Measurements from ENCODE around the gene PHF24.

The PHF24 gene

DNA sequence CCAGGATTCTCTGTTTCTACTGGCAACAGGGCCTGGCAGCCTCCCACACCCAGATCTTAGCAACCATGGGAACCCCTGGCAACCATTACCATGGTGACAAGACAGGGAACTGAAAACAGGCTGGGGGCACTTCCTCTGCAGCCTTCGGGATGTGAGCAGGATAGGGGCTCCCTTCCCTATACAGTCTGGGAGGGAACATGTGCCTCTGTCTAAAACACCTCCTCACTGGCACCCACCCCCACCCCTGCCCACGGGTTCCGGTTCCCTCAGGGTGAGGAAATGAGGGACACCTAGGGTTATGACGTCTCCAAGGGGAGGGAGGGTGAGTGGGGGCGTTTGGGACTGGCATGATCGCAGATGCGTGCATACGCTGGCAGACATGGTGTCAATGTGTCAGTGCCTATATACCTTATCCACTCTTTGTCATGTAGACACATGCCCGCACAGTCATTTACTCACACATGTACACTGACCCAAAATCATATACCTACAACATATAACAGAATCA lies 28.5 kb downstream of the PHF24 start:
- TF ChIP-seq, protein P1, sequence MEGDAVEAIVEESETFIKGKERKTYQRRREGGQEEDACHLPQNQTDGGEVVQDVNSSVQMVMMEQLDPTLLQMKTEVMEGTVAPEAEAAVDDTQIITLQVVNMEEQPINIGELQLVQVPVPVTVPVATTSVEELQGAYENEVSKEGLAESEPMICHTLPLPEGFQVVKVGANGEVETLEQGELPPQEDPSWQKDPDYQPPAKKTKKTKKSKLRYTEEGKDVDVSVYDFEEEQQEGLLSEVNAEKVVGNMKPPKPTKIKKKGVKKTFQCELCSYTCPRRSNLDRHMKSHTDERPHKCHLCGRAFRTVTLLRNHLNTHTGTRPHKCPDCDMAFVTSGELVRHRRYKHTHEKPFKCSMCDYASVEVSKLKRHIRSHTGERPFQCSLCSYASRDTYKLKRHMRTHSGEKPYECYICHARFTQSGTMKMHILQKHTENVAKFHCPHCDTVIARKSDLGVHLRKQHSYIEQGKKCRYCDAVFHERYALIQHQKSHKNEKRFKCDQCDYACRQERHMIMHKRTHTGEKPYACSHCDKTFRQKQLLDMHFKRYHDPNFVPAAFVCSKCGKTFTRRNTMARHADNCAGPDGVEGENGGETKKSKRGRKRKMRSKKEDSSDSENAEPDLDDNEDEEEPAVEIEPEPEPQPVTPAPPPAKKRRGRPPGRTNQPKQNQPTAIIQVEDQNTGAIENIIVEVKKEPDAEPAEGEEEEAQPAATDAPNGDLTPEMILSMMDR (IDR thresholded peaks at IDR 0.05; ENCODE audit: low read depth, low read length), result no peak
- H3K27ac ChIP-seq, result no peak overlapping the region
- DNase-seq, result no peak

DNA sequence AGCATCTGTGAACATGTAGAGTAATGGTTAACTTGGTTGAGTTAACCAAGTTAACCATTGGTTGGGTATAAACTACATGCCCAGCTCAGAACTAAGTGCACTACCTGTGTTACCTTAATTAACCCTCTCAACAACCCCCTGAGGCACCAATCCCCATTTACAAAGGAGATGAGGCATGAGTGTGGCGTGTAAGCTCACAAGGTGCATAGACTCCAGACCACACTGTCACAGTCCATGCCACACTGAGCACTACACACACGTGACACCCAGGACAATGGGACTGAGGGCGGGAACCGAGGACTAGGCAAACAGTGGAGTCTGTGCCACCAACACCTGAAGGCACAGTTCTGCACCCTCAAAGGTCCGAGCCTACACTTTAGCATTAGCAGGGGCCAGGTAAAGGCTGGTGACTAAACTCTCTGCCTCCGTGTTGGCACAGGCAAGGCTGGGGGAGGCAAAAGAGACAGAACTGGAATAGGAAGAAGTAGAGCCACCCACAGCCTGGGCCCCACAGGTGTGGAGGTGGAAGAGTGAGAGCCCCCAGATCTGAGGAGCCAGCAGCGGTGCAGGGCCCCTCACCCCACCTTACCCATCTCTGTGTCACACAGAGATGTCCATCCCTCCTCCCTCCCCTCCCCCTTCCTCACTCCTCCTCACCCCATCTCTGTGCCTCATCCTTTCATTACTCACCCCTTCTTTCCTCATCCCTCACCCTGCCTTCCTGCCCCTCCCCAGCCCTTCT lies 29.2 kb downstream of the PHF24 start:
- Histone ChIP-seq H3K36me3 (peaks cover 3% of the 10 kb centered on the region; the same call in 1 of the 2 replicates), H3K4me3 (ENCODE audit: low read depth, low read length) (no peak overlapping the region), H3K27me3 (ENCODE audit: insufficient read depth, low read depth, severe bottlenecking) (no peaks in the 10 kb centered on the region), H3K9me3 (ENCODE audit: severe bottlenecking) (no peaks in the 10 kb centered on the region), H3K27ac (no peak overlapping the region)
- TF ChIP-seq, protein P1 (IDR thresholded peaks at IDR 0.05; ENCODE audit: low read depth, low read length), result no peak
- DNase-seq, result no peak

More for the DNA sequence above, 28.5 kb downstream of the PHF24 start:
- no peaks in the 10 kb centered on the region for H3K9me3 ChIP-seq (ENCODE audit: severe bottlenecking)
- no peaks in the 10 kb centered on the region for H3K27me3 ChIP-seq (ENCODE audit: insufficient read depth, low read depth, severe bottlenecking)
- H3K36me3 ChIP-seq, result peaks cover 3% of the 10 kb centered on the region; the same call in 1 of the 2 replicates
- no peak overlapping the region for H3K4me3 ChIP-seq (ENCODE audit: low read depth, low read length)

DNA sequence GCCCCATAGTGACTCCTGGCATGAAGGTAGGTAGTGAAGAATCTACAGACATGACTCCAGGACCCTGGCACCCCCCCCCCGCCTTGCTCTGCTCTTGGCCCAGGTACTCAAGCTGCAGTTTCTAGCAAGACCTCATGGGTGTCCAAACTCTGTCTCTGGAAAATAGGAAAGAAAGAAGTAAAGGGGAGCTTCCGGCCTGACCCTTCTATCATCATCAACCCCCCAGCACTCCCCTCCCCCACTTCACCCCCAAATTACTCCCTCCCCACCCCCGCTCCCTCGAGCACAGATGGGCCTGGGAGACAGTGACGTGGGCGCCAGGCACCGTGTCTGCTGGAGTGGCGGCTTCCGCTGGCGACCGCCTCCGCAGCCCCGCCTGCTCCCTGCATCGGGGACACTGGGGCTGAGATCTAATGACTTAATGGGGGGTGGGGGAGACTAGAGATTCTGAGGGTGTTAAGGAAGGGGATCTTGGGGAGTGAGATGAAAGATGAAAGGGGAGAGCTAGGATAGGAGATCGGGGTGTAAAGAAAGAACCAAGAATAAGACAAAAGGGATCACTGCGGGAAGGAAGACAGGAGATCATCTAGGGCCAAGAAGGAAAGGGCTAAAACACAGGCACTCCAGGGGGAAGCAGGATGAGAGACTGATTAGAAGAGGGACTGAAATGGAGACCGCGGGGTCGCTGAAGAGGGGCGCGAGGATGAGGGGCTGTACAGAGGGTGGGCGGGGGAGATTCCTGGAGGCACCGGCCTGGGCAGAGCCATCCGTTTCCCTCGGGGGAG lies 30.3 kb downstream of the PHF24 start:
- H3K4me3 ChIP-seq (ENCODE audit: low read depth, low read length), result peak overlapping the region; percentile 59
- H3K36me3 ChIP-seq, result peaks cover 9% of the 10 kb centered on the region; the same call in 1 of the 2 replicates
- peak overlapping the region; percentile 77 for H3K27ac ChIP-seq
- no peaks in the 10 kb centered on the region for H3K9me3 ChIP-seq (ENCODE audit: severe bottlenecking)
- H3K27me3 ChIP-seq (ENCODE audit: insufficient read depth, low read depth, severe bottlenecking), result no peaks in the 10 kb centered on the region
- TF ChIP-seq, protein P1 (IDR thresholded peaks at IDR 0.05; ENCODE audit: low read depth, low read length), result no peak
- DNase-seq, result peak; percentile 69

DNA sequence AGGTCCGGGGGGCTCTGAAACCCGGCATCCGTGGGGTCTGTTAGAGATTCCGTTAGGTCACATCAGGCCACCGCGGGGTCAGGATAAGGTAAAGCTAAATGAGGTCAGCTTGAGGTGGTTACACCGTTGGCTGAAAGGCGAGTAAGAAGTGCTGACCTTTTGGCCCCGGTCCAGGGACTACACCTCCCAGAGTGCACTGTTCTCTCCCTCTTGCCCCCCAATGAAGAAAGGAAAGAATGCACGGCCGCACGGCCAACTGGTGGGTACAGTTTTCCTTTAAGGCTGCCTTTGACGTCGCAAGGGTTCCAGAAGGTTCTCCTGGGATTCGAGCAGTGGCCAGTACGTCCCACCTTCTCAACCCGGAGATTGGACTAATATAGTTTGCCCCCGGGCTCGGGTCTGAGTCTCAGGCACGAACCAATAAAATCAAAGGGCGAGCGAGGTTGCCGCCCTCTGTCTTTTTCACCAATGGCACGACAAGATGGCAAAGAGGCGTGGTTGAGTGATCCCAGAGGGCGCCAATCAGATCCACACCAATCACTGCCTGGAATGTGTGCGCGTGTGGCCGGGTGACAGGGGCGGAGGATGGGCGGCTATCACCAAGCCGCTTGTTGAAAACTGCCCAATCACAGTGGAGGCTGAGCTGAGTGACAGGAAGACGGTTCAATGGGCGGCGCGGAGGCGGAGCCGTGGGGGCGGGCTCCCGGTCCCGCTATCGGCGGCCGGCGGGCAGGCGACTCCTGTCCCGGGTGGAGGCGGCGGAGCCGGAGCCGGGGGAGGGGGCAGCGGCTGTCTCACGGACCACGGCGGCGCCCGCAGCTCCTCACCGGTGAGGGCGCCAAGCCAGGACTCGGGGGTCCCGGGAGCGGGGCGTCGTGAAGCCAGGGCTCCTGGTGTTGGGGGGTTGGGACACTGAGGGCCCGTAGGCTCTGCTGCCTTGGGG lies 31.2 kb downstream of the PHF24 start, which contains the start of gene DNAJB5:
TSS of gene DNAJB5 (plus strand) at position 743 of the 943 bp plus-strand sequence. CDS start 886 bp downstream, outside the sequence.
- Histone ChIP-seq H3K27ac (peak within 1 kb of the TSS; percentile 95), H3K9me3 (ENCODE audit: severe bottlenecking) (no peaks in the 10 kb centered on the region), H3K4me3 (ENCODE audit: low read depth, low read length) (peak within 1 kb of the TSS; percentile 59), H3K36me3 (peaks cover 9% of the 10 kb centered on the region; the same call in 1 of the 2 replicates), H3K27me3 (ENCODE audit: insufficient read depth, low read depth, severe bottlenecking) (no peaks in the 10 kb centered on the region)
- peak; percentile 99 for DNase-seq
- TF ChIP-seq, protein P1 (IDR thresholded peaks at IDR 0.05; ENCODE audit: low read depth, low read length), result no peak
